Osteocyte (in vitro differentiated cells): ENCODE results near the gene PPP1CC. TPM values are rescaled to one million over a fixed set of nuclear protein-coding genes. Genes with fewer than 3 reads are reported as not detected.

ENCODE experiments used
- DNase-seq: peaks from one replicate; pipeline ENCODE4 v3.0.0; 2021; ENCODE audit warnings: mixed read lengths; ENCODE audit not compliant: unreplicated experiment; ENCODE audit errors: extremely low spot score
- H3K27ac Mint-ChIP-seq: one replicate; pipeline ENCODE4 v1.8.0; 2021; ENCODE audit warnings: mild to moderate bottlenecking, mixed read lengths; ENCODE audit not compliant: unreplicated experiment
- H3K27me3 Mint-ChIP-seq: one replicate; pipeline ENCODE4 v1.8.0; 2021; ENCODE audit warnings: mixed read lengths; ENCODE audit not compliant: unreplicated experiment
- H3K36me3 Mint-ChIP-seq: one replicate; pipeline ENCODE4 v1.8.0; 2021; ENCODE audit warnings: mixed read lengths; ENCODE audit not compliant: unreplicated experiment
- H3K4me1 Mint-ChIP-seq: one replicate; pipeline ENCODE4 v1.8.0; 2021; ENCODE audit warnings: mixed read lengths; ENCODE audit not compliant: unreplicated experiment
- H3K4me3 Mint-ChIP-seq: one replicate; pipeline ENCODE4 v1.8.0; 2021; ENCODE audit warnings: mild to moderate bottlenecking, moderate library complexity, mixed read lengths; ENCODE audit not compliant: unreplicated experiment
- H3K9me3 Mint-ChIP-seq: one replicate; pipeline ENCODE4 v1.8.0; 2021; ENCODE audit warnings: mixed read lengths; ENCODE audit not compliant: unreplicated experiment
- CTCF ChIP-seq: fragments of 200-600 bp; sonication (generic); IDR thresholded peaks from 2 replicates; pipeline ENCODE4 v1.5.0; 2021; ENCODE audit warnings: antibody characterized with exemption, mild to moderate bottlenecking, moderate library complexity
- total RNA-seq: library from RNA; stranded (reverse); gene quantifications from 2 replicates; pipeline ENCODE4 v1.2.1, GENCODE V29; 2021

Gene PPP1CC
- total RNA-seq, 1 donor from 2014 or later: 102 TPM

DNA sequence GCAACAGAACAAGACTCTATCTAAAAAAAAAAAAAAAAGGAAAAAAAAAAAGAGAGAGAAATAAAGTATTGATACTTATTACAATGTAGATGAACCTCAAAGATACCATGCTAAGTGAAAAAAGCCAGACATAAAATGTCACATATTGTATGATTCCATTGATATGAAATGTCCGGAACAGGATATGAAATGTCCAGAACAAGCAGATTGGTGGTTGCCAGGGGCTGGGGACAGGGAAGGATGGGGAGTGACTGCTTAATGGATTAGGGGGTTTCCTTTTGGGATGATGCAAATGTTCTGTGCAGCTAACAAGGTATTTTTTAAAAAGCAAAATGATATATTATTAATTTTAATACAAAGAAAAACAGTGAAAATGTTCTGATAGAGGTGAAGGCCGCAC, 58.8 kb downstream of the PPP1CC start:
- peaks cover 16% of the 10 kb centered on the region for H3K27me3 Mint-ChIP-seq
- no peaks in the 10 kb centered on the region for H3K9me3 Mint-ChIP-seq
- H3K4me3 Mint-ChIP-seq: no peak overlapping the region
- peaks cover 2% of the 10 kb centered on the region for H3K36me3 Mint-ChIP-seq
- TF ChIP-seq CTCF: no peak
- peaks cover 6% of the 10 kb centered on the region for H3K4me1 Mint-ChIP-seq
- no peak overlapping the region for H3K27ac Mint-ChIP-seq
- no peak for DNase-seq

GRCh38 chr12:110680032-110680431, 62.7 kb downstream of the PPP1CC start:
- H3K36me3 Mint-ChIP-seq: peaks cover 2% of the 10 kb centered on the region

GRCh38 chr12:110679201-110679600, 63.5 kb downstream of the PPP1CC start:
- Mint-ChIP-seq H3K27me3 (no peaks in the 10 kb centered on the region), H3K4me1 (peaks cover 17% of the 10 kb centered on the region), H3K36me3 (peaks cover 6% of the 10 kb centered on the region), H3K9me3 (peaks cover 4% of the 10 kb centered on the region), H3K27ac (no peak overlapping the region), H3K4me3 (no peak overlapping the region)
- no peak for DNase-seq
- no peak for TF ChIP-seq CTCF

More at GRCh38 chr12:110680032-110680431, 62.7 kb downstream of the PPP1CC start:
- DNase-seq: no peak
- Mint-ChIP-seq H3K9me3 (no peaks in the 10 kb centered on the region), H3K4me3 (no peak overlapping the region), H3K27me3 (no peaks in the 10 kb centered on the region), H3K4me1 (peaks cover 17% of the 10 kb centered on the region), H3K27ac (no peak overlapping the region)
- no peak for TF ChIP-seq CTCF

DNA sequence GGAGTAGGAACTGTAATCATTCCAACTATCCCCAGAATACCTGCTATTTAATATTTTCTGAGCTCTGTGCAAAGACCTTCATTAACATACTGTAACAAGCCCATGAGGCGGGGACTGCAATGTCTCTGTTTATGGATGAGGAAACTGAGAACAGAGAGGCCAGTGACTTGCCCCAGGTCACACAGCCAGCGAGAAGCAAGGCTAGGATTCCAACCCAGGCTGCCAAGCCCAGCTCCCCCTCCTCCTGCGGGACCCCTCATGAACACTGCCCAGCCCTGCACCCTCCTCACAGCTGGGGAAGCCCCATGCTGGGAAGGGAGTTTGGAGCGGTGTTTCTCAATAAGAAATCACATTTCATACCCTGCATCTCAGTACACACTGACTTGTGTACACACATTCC, 64.7 kb downstream of the PPP1CC start:
- peaks cover under 1% of the 10 kb centered on the region for H3K27me3 Mint-ChIP-seq
- no peak for TF ChIP-seq CTCF
- peaks cover 6% of the 10 kb centered on the region for H3K36me3 Mint-ChIP-seq
- H3K4me1 Mint-ChIP-seq: peaks cover 17% of the 10 kb centered on the region
- no peak overlapping the region for H3K27ac Mint-ChIP-seq
- H3K9me3 Mint-ChIP-seq: peaks cover 4% of the 10 kb centered on the region
- H3K4me3 Mint-ChIP-seq: no peak overlapping the region
- no peak for DNase-seq

GRCh38 chr12:110677206-110677911, 65.3 kb downstream of the PPP1CC start:
- H3K36me3 Mint-ChIP-seq: peaks cover 6% of the 10 kb centered on the region
- H3K9me3 Mint-ChIP-seq: peaks cover 4% of the 10 kb centered on the region
- H3K4me3 Mint-ChIP-seq: no peak overlapping the region
- no peak overlapping the region for H3K27ac Mint-ChIP-seq
- DNase-seq: no peak
- peaks cover 4% of the 10 kb centered on the region for H3K27me3 Mint-ChIP-seq
- no peak for TF ChIP-seq CTCF
- H3K4me1 Mint-ChIP-seq: peaks cover 17% of the 10 kb centered on the region
